Panc1 (cell line): Measurements from ENCODE around the gene THOC7. TPM values are rescaled to one million over a fixed set of nuclear protein-coding genes. Genes with fewer than 3 reads are reported as not detected.

Source experiments
- ATAC-seq: fragments of 200-7000 bp; cut with Tn5 transposase; 2 replicates; pipeline ENCODE4 v1.9.1; 2020; ENCODE audit warnings: mild to moderate bottlenecking, moderate library complexity
- BruUV-seq: library from RNA; stranded (reverse); fragments of 400-500 nt; replicated peaks from 2 replicates; lab custom pipeline; 2021; lab: Mats Ljungman, UMichigan
- CTCF ChIA-PET: fragments of 300-600 bp; sonication (Branson Sonifier 250); formaldehyde crosslinking; loops from one replicate; lab custom pipeline; 2022; ENCODE audit warnings: antibody characterized with exemption; lab: Charles Lee
- POLR2A ChIA-PET: fragments of 300-600 bp; sonication (Branson Sonifier 250); formaldehyde crosslinking; loops from one replicate; lab custom pipeline; 2022; ENCODE audit warnings: antibody characterized with exemption; lab: Charles Lee
- DNase-seq: peaks from one replicate; pipeline ENCODE4 v3.0.0-alpha.2; 2010; ENCODE audit warnings: low read depth, low spot score
- H3K27ac ChIP-seq: 2 replicates; pipeline ENCODE4 v1.5.1; 2011; ENCODE audit warnings: mild to moderate bottlenecking, low read length, inconsistent platforms
- H3K27me3 ChIP-seq: fragments of 200-500 bp; sonication (Bioruptor generic); 2 replicates; pipeline ENCODE4 v1.6.0; 2014; ENCODE audit warnings: low read length, inconsistent platforms; ENCODE audit not compliant: control insufficient read depth, insufficient read depth
- H3K36me3 ChIP-seq: fragments of 200-500 bp; sonication (Bioruptor generic); 2 replicates; pipeline ENCODE4 v1.5.1; 2014; ENCODE audit warnings: inconsistent platforms, mild to moderate bottlenecking, low read length, moderate library complexity; ENCODE audit not compliant: control insufficient read depth, insufficient read depth
- H3K4me1 ChIP-seq: 2 replicates; pipeline ENCODE4 v1.5.1; 2011; ENCODE audit warnings: inconsistent platforms, mild to moderate bottlenecking, low read length, moderate library complexity; ENCODE audit not compliant: control insufficient read depth, insufficient read depth
- H3K4me3 ChIP-seq, 2 experiments: 2 replicates each; pipeline ENCODE4 v1.5.1; 2011 to 2012; ENCODE audit warnings: low read depth in 2 of 2, low read length in 2 of 2, mild to moderate bottlenecking in 2 of 2, inconsistent platforms in 1 of 2, moderate library complexity in 1 of 2
- H3K9me3 ChIP-seq: fragments of 200-500 bp; sonication (Bioruptor generic); 2 replicates; pipeline ENCODE4 v1.5.1; 2014; ENCODE audit warnings: low read depth, mild to moderate bottlenecking, inconsistent platforms, low read length, moderate library complexity; ENCODE audit not compliant: control insufficient read depth, insufficient read depth
- CTCF ChIP-seq: fragments of 450-650 bp; IDR thresholded peaks from 2 replicates; pipeline ENCODE4 v1.5.1; 2017; ENCODE audit warnings: mild to moderate bottlenecking
- POLR2AphosphoS5 ChIP-seq: IDR thresholded peaks from 2 replicates; pipeline ENCODE4 v1.6.1; 2012; ENCODE audit warnings: mild to moderate bottlenecking, low read depth, low read length, moderate library complexity
- SIN3A ChIP-seq: IDR thresholded peaks from 2 replicates; pipeline ENCODE4 v1.6.1; 2012; ENCODE audit warnings: low read depth, mild to moderate bottlenecking, low read length, moderate library complexity, borderline replicate concordance; ENCODE audit not compliant: insufficient read depth
- TCF7L2 ChIP-seq: IDR thresholded peaks from 2 replicates; pipeline ENCODE4 v1.6.1; 2011; ENCODE audit warnings: mild to moderate bottlenecking, low read depth, low read length, inconsistent platforms
- in situ Hi-C: cut with HindIII; loops from 2 replicates; pipeline ENCODE4 v1.10.0; 2016; ENCODE audit warnings: low sequenced_read_pairs, low pct_unique_long_range_greater_than_20kb
- intact Hi-C: fragments of 100-400 bp; cut with micrococcal nuclease; formaldehyde crosslinking; loops from one replicate; pipeline ENCODE4 v1.10.0; 2022; ENCODE audit not compliant: unreplicated experiment
- total RNA-seq: library from RNA; stranded (reverse); gene quantifications from one replicate; pipeline ENCODE4 v1.2.1, GENCODE V29; 2021; ENCODE audit not compliant: unreplicated experiment
- TF ChIP-seq, protein P1 (sequence below), 2 experiments: IDR thresholded peaks; 2 replicates each; pipeline ENCODE4 v1.6.1; 2011 to 2012; ENCODE audit warnings: low read depth in 2 of 2, control low read depth in 1 of 2, low read length in 1 of 2, mild to moderate bottlenecking in 1 of 2, moderate library complexity in 1 of 2; ENCODE audit not compliant: insufficient read depth in 1 of 2

Gene THOC7
- total RNA-seq, 1 experiment from 2014 or later: 64.3 TPM

DNA sequence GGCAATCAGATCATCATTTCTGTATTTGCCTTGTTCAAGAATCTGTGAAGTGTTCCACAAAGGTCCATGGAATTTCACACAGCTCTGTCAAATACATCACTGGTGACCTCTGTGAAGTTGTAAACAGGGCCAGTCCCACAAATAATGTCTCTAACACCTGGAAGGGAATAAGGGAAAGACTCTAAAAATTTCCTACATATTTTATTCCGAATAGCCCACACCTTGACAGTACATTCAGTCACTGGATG, 44.5 kb downstream of the THOC7 start, which contains the start of gene C3orf49:
TSS of gene C3orf49 (plus strand) at position 149 of the 248 bp plus-strand sequence. CDS start 173 bp downstream, outside the sequence.
- H3K4me3 ChIP-seq: no peak within 1 kb of the TSS
- ATAC-seq (no peak), DNase-seq (no peak)
- BruUV-seq: no TSS peak
- ChIA-PET CTCF (interaction anchor here (0.6 to 2.4 kb wide), 2 partner anchors 66 to 470 kb away, joined by 3 to 6 read pairs; no protein-coding TSS in a partner anchor), POLR2A (no interaction called here)
- TF ChIP-seq, protein P1, sequence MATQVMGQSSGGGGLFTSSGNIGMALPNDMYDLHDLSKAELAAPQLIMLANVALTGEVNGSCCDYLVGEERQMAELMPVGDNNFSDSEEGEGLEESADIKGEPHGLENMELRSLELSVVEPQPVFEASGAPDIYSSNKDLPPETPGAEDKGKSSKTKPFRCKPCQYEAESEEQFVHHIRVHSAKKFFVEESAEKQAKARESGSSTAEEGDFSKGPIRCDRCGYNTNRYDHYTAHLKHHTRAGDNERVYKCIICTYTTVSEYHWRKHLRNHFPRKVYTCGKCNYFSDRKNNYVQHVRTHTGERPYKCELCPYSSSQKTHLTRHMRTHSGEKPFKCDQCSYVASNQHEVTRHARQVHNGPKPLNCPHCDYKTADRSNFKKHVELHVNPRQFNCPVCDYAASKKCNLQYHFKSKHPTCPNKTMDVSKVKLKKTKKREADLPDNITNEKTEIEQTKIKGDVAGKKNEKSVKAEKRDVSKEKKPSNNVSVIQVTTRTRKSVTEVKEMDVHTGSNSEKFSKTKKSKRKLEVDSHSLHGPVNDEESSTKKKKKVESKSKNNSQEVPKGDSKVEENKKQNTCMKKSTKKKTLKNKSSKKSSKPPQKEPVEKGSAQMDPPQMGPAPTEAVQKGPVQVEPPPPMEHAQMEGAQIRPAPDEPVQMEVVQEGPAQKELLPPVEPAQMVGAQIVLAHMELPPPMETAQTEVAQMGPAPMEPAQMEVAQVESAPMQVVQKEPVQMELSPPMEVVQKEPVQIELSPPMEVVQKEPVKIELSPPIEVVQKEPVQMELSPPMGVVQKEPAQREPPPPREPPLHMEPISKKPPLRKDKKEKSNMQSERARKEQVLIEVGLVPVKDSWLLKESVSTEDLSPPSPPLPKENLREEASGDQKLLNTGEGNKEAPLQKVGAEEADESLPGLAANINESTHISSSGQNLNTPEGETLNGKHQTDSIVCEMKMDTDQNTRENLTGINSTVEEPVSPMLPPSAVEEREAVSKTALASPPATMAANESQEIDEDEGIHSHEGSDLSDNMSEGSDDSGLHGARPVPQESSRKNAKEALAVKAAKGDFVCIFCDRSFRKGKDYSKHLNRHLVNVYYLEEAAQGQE (IDR thresholded peaks at IDR 0.05; ENCODE audit: insufficient read depth in 1 of 2, low read depth in 2 of 2, low read length in 1 of 2): no peak
- no peak for TF ChIP-seq TCF7L2
- no peak for TF ChIP-seq POLR2AphosphoS5
- no peak for TF ChIP-seq SIN3A
- no peak for TF ChIP-seq CTCF
- H3K27ac ChIP-seq: no peak within 1 kb of the TSS
- intact Hi-C loops: no loop called here
- in situ Hi-C loops: no loop called here
- H3K36me3 ChIP-seq: no peaks in the 10 kb centered on the region
- no peaks in the 10 kb centered on the region for H3K27me3 ChIP-seq
- no peaks in the 10 kb centered on the region for H3K4me1 ChIP-seq
- no peaks in the 10 kb centered on the region for H3K9me3 ChIP-seq

GRCh38 chr3:63818282-63819150, 45.1 kb downstream of the THOC7 start:
- no peaks in the 10 kb centered on the region for H3K36me3 ChIP-seq
- no peak overlapping the region for H3K27ac ChIP-seq
- CTCF ChIA-PET: interaction anchor here (0.6 to 2.4 kb wide), 2 partner anchors 469 to 588 kb away, joined by 3 to 6 read pairs; no protein-coding TSS in a partner anchor
- no peaks in the 10 kb centered on the region for H3K9me3 ChIP-seq
- TF ChIP-seq CTCF: peak; percentile 76
- TF ChIP-seq POLR2AphosphoS5: no peak
- TF ChIP-seq, protein P1 (IDR thresholded peaks at IDR 0.05; ENCODE audit: insufficient read depth in 1 of 2, low read depth in 2 of 2, low read length in 1 of 2): no peak
- TF ChIP-seq SIN3A: no peak
- no TSS peak for BruUV-seq
- H3K4me1 ChIP-seq: no peaks in the 10 kb centered on the region
- in situ Hi-C loops (no loop called here), intact Hi-C loops (loop anchor here (1.0 kb wide), 1 partner anchor 467 kb away; no protein-coding TSS in a partner anchor)
- POLR2A ChIA-PET: no interaction called here
- ATAC-seq (no peak), DNase-seq (peak; percentile 54)
- H3K4me3 ChIP-seq: no peak overlapping the region
- H3K27me3 ChIP-seq: no peaks in the 10 kb centered on the region
